A549 (cell line): ENCODE results near the gene SPIN4. TPM values are rescaled to one million over a fixed set of nuclear protein-coding genes. Genes with fewer than 3 reads are reported as not detected.

Source experiments
- ATAC-seq, 2 experiments: fragments of 200-7000 bp in 1 of 2; fragments of >200 bp in 1 of 2; cut with Nextera tagmentation in 1 of 2; cut with Tn5 transposase in 1 of 2; 3 replicates each; pipeline versions ENCODE4 v1.8.0 to v1.9.1; 2018 to 2020; ENCODE audit warnings: mild to moderate bottlenecking in 1 of 2, moderate library complexity in 1 of 2
- CTCF ChIA-PET: fragments of 300-600 bp; sonication (Branson Sonifier 250); formaldehyde crosslinking; extraction: SDS; loops from one replicate; lab custom pipeline; 2021; ENCODE audit warnings: antibody characterized with exemption, inconsistent platforms; lab: Yijun Ruan, JAX
- POLR2A ChIA-PET: fragments of 350-600 bp; formaldehyde crosslinking; extraction: SDS; loops from one replicate; lab custom pipeline; 2021; ENCODE audit warnings: antibody characterized with exemption, inconsistent platforms; lab: Yijun Ruan, JAX
- DNase-seq, 2 experiments: peaks; one replicate each; pipeline versions ENCODE4 v3.0.0 to v3.0.0-alpha.2; 2011 to 2016; ENCODE audit warnings: low read depth in 1 of 2, low spot score in 1 of 2
- FAIRE-seq: peaks from 2 replicates; lab custom pipeline; 2011; peaks lifted over from hg19 to GRCh38; lab: Jason Lieb, UNC
- H3K27ac ChIP-seq, 2 experiments: fragments of >200 bp; sonication (Bioruptor Twin); formaldehyde crosslinking; 3 replicates each; pipeline ENCODE4 v1.5.1; 2016 to 2017
- H3K4me1 ChIP-seq: fragments of >200 bp; sonication (Bioruptor Twin); formaldehyde crosslinking; 3 replicates; pipeline ENCODE4 v1.6.1; 2016
- H3K4me2 ChIP-seq: fragments of >200 bp; sonication (Bioruptor Twin); formaldehyde crosslinking; 3 replicates; pipeline ENCODE4 v1.6.1; 2016
- H3K4me3 ChIP-seq: fragments of >200 bp; sonication (Bioruptor Twin); formaldehyde crosslinking; 3 replicates; pipeline ENCODE4 v1.5.1; 2016
- H3K9me3 ChIP-seq: fragments of >200 bp; sonication (Bioruptor Twin); formaldehyde crosslinking; 3 replicates; pipeline ENCODE4 v1.6.1; 2016
- CBX2 ChIP-seq: fragments of 200-600 bp; sonication (generic); IDR thresholded peaks from 2 replicates; pipeline ENCODE4 v1.6.1; 2016; ENCODE audit warnings: low read depth, mild to moderate bottlenecking, borderline replicate concordance
- CBX8 ChIP-seq: fragments of 200-600 bp; sonication (generic); IDR thresholded peaks from 2 replicates; pipeline ENCODE4 v1.6.1; 2016
- CTCF ChIP-seq: fragments of >200 bp; sonication (Bioruptor Twin); formaldehyde crosslinking; IDR thresholded peaks from 3 replicates; pipeline ENCODE4 v1.5.1; 2016
- ELK1 ChIP-seq: fragments of 150-350 bp; IDR thresholded peaks from 2 replicates; pipeline ENCODE4 v1.6.1; 2014; ENCODE audit warnings: low read depth, mild to moderate bottlenecking, low read length
- ESRRA ChIP-seq: fragments of 150-350 bp; IDR thresholded peaks from 2 replicates; pipeline ENCODE4 v1.6.1; 2014; ENCODE audit warnings: mild to moderate bottlenecking, low read length, borderline replicate concordance
- FOSB ChIP-seq: fragments of 250-450 bp; sonication (Bioruptor Pico); IDR thresholded peaks from 2 replicates; pipeline ENCODE4 v1.5.0; 2020; ENCODE audit warnings: mild to moderate bottlenecking, moderate library complexity
- GATA3 ChIP-seq: IDR thresholded peaks from 2 replicates; pipeline ENCODE4 v1.6.1; 2012; ENCODE audit warnings: borderline replicate concordance
- HDAC2 ChIP-seq: fragments of 200-600 bp; sonication (generic); IDR thresholded peaks from 2 replicates; pipeline ENCODE4 v1.6.1; 2016
- HMGXB4 ChIP-seq: fragments of 250-450 bp; sonication (Bioruptor Pico); IDR thresholded peaks from 2 replicates; pipeline ENCODE4 v1.5.0; 2021; ENCODE audit warnings: mild to moderate bottlenecking, moderate library complexity, borderline replicate concordance
- JUNB ChIP-seq: fragments of >200 bp; sonication (Bioruptor Twin); formaldehyde crosslinking; IDR thresholded peaks from 2 replicates; pipeline ENCODE4 v1.6.1; 2016
- KDM1A ChIP-seq: fragments of 200-600 bp; sonication (generic); IDR thresholded peaks from 2 replicates; pipeline ENCODE4 v1.6.1; 2016; ENCODE audit warnings: low read depth, mild to moderate bottlenecking
- MAFK ChIP-seq: fragments of 450-650 bp; IDR thresholded peaks from 2 replicates; pipeline ENCODE4 v1.6.1; 2014; ENCODE audit not compliant: partially characterized antibody
- NFE2L2 ChIP-seq: fragments of 150-350 bp; conservative IDR thresholded peaks from 2 replicates; pipeline ENCODE4 v1.6.1; 2014; ENCODE audit warnings: low read length
- PBX3 ChIP-seq: IDR thresholded peaks from 2 replicates; pipeline ENCODE4 v1.6.1; 2012
- POLR2AphosphoS2 ChIP-seq: conservative IDR thresholded peaks from 2 replicates; pipeline ENCODE4 v1.6.1; 2012; ENCODE audit warnings: low read length, improper control_type of control experiment, inconsistent platforms
- RAD21 ChIP-seq, 2 experiments: fragments of >200 bp in 1 of 2; sonication (Bioruptor Twin) in 1 of 2; formaldehyde crosslinking in 1 of 2; IDR thresholded peaks in 1 of 2; conservative IDR thresholded peaks in 1 of 2; 2 replicates in 1 of 2; 3 replicates in 1 of 2; pipeline ENCODE4 v1.6.1; 2012 to 2018; ENCODE audit warnings: inconsistent platforms in 1 of 2
- RARB ChIP-seq: fragments of 250-450 bp; sonication (Bioruptor Pico); IDR thresholded peaks from 2 replicates; pipeline ENCODE4 v1.8.0; 2021; ENCODE audit warnings: mild to moderate bottlenecking, moderate library complexity
- RCOR1 ChIP-seq: fragments of 150-350 bp; IDR thresholded peaks from 2 replicates; pipeline ENCODE4 v1.6.1; 2014; ENCODE audit warnings: antibody characterized with exemption, low read length, low read depth
- REST ChIP-seq: fragments of 200-600 bp; sonication (generic); IDR thresholded peaks from 2 replicates; pipeline ENCODE4 v1.6.1; 2016; ENCODE audit warnings: antibody characterized with exemption, mild to moderate bottlenecking, moderate library complexity
- RFX5 ChIP-seq: fragments of 450-650 bp; IDR thresholded peaks from 2 replicates; pipeline ENCODE4 v1.7.1; 2014; ENCODE audit warnings: antibody characterized with exemption, mild to moderate bottlenecking, moderate library complexity
- ZC3H11A ChIP-seq: fragments of 450-650 bp; IDR thresholded peaks from 2 replicates; pipeline ENCODE4 v1.6.1; 2014; ENCODE audit warnings: antibody characterized with exemption, mild to moderate bottlenecking
- ZFP36 ChIP-seq: fragments of 450-650 bp; IDR thresholded peaks from 2 replicates; pipeline ENCODE4 v1.6.1; 2014; ENCODE audit warnings: borderline replicate concordance; ENCODE audit not compliant: partially characterized antibody
- WGBS: methylation state at CpG from one replicate; pipeline ENCODE4 v1.1.6; 2017; ENCODE audit errors: missing lambda C conversion rate; 5-methylcytosine and 5-hydroxymethylcytosine counted together
- polyA plus RNA-seq, 4 experiments: library from polyadenylated mRNA; depleted of rRNA in 3 of 4; stranded (reverse); fragments of >200 nt; fragmentation: RNase III in 1 of 4; extraction: RNeasy Plus Mini Kit Qiagen cat#74134 plus additional on column Dnase treatment in 1 of 4; gene quantifications; 2 replicates in 3 of 4; 3 replicates in 1 of 4; pipeline ENCODE4 v1.2.3, GENCODE V29; 2011 to 2017

Gene SPIN4
- polyA plus RNA-seq, 2 of the 4 experiments (the other 2 are of a cell fraction), result 8.8 to 13.7 TPM

- H3K4me2 ChIP-seq, result no peak overlapping the region
- ChIA-PET POLR2A (no interaction called here), CTCF (no interaction called here)
- TF ChIP-seq CTCF (no peak), FOSB (CRISPR knock-in tag) (no peak), ZFP36 (no peak), NFE2L2 (no peak), CBX2 (no peak), ESRRA (no peak), KDM1A (no peak), CBX8 (no peak), MAFK (no peak), RCOR1 (no peak), HMGXB4 (CRISPR knock-in tag) (no peak), JUNB (no peak)
- ATAC-seq (no peak), FAIRE-seq (peak; percentile 43), DNase-seq (no peak)
- H3K4me1 ChIP-seq, result no peaks in the 10 kb centered on the region
- 9% methylated on average over 2 of the region's 2 CpGs for WGBS
- H3K27ac ChIP-seq, result no peak overlapping the region
- no peak overlapping the region for H3K4me3 ChIP-seq
- H3K9me3 ChIP-seq, result no peaks in the 10 kb centered on the region
Measured at GRCh38 chrX:63361494-63361893, 10.4 kb upstream of the SPIN4 start.

- ChIA-PET POLR2A (no interaction called here), CTCF (interaction anchor here (0.7 kb wide), 1 partner anchor 50 kb away, joined by 3 read pairs; no protein-coding TSS in a partner anchor)
- no peak overlapping the region for H3K27ac ChIP-seq
- TF ChIP-seq ZC3H11A (no peak), RAD21 (conservative IDR thresholded peaks at IDR 0.05 in 1 of 2, IDR thresholded peaks at IDR 0.05 in 1 of 2) (no peak), ELK1 (no peak), GATA3 (no peak), HDAC2 (no peak), REST (no peak), PBX3 (no peak), RARB (CRISPR knock-in tag) (no peak), RFX5 (no peak), RCOR1 (no peak), CBX8 (no peak), POLR2AphosphoS2 (no peak)
- DNase-seq (no peak), ATAC-seq (no peak), FAIRE-seq (no peak)
- no peak overlapping the region for H3K4me3 ChIP-seq
- no peak overlapping the region for H3K4me2 ChIP-seq
- peaks cover 4% of the 10 kb centered on the region; the same call in 2 of the 3 replicates for H3K4me1 ChIP-seq
- H3K9me3 ChIP-seq, result no peaks in the 10 kb centered on the region
Measured at GRCh38 chrX:63354484-63354883, 3.4 kb upstream of the SPIN4 start.
